Urothelium cell line (cell line): ENCODE measurements around the gene MPV17L2.
A peak's percentile ranks its signal among the peaks of the same experiment; 100 is the strongest.
"Not testable (repeated sequence)": the region's sequence is repeated elsewhere in the genome, so short reads cannot be mapped to it uniquely, and the experiment has no call there.

Experiments used
- DNase-seq: peaks from one replicate; pipeline ENCODE4 v3.0.0; 2011; ENCODE audit warnings: low spot score, mixed read lengths
- FAIRE-seq: peaks from 2 replicates; lab custom pipeline; 2011; peaks lifted over from hg19 to GRCh38; lab: Jason Lieb, UNC

The MPV17L2 gene

DNA sequence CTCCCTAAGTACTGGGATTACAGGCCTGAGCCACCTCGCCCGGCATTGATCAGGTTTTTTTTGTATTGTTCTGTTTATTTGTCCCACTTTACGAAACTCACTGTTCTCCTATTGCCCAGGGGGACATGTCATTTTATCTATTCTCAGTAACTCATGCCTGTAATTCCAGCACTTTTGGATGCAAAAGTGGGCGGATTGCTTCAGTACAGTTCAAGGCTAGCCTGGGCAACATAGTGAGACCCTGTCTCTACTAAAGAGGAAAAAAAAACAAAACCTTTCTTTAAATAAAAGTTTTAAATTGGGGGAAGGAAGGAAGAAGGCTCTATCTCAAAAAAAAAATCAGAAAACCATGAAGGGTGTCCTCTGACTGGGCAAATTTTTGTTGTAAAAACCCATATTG lies 2.7 kb upstream of the MPV17L2 start:
- no peak for FAIRE-seq
- DNase-seq: no peak

DNA sequence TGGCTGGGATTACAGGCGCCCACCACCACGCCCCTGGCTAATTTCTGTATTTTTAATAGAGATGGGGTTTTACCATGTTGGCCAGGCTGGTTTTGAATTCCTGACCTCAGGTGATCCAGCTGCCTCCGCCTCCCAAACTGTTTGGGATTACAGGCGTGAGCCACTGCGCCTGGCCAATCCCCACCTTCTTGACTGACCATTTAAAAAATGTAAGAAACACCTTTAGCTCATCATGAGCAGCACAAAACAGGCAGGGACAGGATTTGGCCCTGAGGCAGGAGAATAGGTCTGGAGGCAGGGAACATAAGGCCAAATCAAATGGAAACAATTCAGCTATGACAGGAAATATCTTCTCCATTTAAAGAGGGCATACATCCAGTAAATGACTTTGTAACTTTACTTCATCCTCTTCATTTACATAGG lies 1.4 kb upstream of the MPV17L2 start:
- FAIRE-seq (no peak), DNase-seq (no peak)

DNA sequence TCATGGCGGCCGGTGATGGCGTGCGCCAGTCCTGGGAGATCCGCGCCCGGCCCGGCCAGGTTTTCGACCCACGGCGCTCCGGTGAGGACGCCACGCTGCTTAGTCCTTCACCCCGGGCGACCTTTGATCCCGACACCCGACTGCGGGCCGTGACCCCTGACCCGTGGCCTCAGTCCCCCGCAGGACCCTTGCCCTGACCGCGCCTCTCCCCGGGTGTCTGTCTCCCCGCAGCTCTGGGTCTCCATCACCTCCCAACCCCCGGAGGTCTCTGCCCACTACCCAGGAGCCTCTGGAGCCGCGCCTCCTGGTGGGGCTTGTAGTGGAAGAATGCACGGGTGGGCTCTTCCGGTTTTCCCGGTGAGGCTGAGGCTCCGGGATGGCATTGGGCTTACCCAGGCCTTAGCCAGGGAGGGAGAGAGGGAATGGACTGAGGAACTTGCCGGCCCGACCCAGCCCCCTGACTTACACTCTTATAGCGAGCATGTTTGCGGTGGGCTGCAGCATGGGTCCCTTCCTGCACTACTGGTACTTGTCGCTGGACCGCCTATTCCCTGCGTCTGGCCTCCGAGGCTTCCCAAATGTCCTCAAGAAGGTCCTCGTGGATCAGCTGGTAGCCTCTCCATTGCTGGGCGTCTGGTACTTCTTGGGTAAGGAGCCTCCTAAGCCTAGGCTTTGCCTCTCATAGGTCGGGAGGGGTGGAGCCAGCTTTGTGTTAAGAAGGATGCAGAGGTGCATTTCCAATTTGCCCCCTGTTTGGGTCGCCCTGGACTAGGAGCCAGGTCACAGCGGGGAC lies 566 bp downstream of the MPV17L2 start:
- FAIRE-seq (no peak), DNase-seq (no peak)

DNA sequence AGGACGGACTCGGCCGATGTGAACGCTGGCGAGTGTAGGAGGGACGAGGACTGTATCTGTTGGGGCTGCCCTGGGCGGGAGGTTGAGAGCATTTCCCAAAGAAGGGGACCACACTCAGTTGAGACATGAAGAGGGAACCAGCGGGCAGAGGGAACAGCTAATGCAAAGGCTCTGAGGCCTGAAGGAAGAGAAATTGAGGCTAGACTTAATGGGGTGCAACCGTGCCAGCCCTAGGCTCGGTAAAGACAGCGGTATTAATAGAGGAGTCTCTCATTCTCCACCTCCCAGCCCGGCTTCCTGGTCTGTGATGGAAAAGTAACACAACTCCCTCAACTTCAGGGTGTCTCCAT lies 1.1 kb downstream of the MPV17L2 start:
- FAIRE-seq: no peak
- no peak for DNase-seq

DNA sequence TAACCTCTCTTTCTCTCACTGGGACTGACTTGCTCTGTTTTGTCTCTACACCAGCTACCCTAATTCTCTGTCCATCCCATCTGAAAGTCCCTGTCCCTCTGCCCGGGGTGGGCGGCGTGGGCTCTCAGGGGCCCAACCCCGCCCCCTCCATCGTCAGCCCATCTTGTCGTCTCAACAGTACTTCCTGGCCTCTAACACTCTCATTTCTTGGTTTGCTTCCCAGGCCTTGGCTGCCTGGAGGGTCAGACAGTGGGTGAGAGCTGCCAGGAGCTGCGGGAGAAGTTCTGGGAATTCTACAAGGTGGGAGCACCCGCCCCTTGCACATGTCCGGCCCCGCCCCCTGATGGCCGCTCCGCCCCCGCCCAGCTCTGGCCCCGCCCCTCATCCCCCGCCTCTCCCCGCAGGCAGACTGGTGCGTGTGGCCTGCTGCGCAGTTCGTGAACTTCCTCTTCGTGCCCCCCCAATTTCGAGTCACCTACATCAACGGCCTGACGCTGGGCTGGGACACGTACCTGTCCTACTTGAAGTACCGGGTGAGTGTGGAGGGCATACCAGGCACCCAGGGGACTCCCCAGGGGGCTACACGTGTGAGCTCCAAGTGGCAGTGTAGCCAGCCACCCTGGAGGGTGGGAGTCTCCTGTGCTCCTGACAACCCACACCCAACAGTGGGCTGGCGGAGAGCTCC lies 1.7 kb downstream of the MPV17L2 start:
- DNase-seq: peak; percentile 45

DNA sequence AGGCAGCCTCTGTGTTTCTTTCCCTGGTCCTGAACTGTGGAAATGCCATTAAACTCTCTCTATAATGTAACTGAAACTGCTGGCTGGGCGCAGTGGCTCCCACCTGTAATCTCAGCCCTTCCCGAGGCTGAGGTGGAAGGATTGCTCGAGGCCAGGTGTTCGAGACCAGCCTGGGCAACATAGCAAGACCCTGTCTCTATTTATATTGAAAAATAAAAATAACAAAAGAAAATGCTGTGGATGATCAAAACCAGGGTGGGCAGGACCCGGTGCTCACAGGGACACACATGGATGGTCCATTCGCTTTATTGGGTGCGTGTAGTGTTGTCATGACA lies 3.5 kb downstream of the MPV17L2 start:
- DNase-seq (no peak), FAIRE-seq (no peak)

More for the DNA sequence above, 1.7 kb downstream of the MPV17L2 start:
- no peak for FAIRE-seq

DNA sequence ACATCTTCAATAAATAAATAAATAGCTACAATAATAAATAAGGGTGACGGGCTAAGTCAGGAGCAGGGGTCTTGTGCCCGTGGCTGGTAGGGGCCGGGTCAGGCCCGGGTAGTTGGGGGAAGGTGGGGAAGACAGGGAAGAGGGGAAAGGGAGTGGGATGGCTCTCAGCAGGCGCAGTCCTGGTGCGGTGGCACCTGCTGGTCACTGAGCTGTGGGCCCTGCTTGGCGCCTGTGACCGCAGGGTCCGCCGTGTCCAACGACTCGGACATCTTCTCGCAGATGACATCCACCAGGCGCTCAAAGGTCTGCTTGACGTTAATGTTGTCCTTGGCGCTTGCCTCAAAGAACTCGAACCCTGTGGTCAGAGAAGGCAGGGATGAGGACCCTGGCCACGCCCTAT lies 4.3 kb downstream of the MPV17L2 start:
- FAIRE-seq (no peak), DNase-seq (no peak)

DNA sequence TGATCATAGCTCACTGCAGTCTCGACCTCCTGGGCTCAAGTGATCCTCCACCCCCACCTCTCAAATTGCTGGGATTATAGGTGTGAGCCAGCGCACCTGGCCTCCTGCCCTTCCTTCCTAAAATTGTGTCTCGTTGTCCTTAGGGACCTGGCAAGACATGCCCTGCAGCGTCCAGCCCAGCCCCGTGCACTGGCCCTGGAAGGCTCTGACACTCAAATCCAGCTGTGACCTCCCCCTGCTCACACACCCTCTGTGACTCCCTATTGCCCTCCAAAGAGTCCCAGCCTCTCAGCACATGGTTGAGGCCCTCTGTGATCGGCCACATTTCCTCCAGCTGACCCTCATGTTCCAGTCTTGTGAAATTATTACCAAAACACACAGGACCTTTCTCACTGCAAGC lies 4.9 kb downstream of the MPV17L2 start:
- FAIRE-seq (no peak), DNase-seq (no peak)

DNA sequence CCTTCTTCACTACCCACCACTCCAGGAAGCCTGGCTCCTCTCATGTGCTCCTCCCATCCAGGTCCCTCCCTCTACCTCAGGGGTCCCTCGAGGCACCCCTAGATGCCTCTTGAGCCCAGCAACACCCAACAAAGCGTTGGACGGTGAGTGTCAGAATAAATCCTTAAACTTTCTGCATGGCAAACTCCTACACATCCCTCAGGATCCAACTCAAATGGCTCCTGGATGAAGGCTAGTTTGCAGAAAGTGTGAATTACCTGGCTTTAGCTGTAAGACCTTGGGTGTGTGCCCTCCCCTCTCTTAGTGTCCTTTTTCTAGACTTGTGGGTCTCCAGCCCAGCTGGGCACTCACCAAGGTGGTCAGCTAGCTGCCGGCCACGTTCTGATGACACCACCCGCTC lies 5.4 kb downstream of the MPV17L2 start:
- no peak for FAIRE-seq

DNA sequence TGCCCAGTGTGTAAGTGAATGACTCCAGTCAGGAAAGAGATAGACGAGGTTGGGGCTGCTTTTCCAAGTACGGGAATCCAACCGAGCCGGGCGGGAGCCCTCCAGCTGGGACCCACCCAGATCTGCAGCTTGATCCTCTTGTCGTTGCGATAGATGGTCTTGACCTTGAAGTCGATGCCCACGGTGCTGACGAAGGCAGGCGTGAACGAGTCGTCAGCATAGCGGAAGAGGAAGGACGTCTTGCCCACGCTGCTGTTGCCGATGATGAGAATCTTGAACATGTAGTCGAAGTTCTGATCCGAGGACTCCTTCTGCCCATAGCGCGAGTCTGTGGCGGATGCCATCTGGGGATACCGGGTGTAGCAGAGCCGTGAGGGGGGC lies 9.4 kb downstream of the MPV17L2 start:
- FAIRE-seq: no peak

More for the DNA sequence above, 5.4 kb downstream of the MPV17L2 start:
- DNase-seq: no peak

DNA sequence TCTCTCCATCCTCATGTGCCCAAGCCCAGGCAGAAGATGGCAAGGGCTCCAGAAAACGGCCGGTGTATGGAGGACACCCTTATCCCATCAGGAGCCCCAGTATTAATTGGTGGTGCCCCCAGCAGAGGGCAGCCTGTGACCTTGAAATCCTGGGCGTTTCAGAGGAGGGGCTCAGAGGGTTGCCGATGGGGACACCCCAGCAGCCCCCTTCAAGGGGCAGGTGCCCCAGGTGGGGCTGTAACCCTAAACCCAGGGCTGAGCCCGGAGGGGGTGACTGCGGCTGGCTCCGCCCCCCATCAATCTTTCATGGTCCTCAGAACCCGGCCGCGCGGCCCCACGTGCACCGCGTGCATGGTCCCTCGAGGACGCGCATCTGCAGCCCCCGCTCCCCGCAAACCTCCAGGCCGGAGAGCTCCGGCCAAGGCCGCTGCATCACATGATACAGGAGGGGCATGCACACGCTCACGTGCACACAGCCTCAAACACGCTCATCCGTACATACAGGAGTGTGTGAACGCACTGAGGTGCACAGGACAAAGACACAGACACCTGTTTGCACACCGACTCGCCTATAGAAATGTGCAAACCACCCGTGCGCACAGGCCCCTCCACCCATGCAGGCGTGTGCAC lies 9.9 kb downstream of the MPV17L2 start:
- FAIRE-seq (no peak), DNase-seq (no peak)

More for the DNA sequence above, 9.4 kb downstream of the MPV17L2 start:
- no peak for DNase-seq

DNA sequence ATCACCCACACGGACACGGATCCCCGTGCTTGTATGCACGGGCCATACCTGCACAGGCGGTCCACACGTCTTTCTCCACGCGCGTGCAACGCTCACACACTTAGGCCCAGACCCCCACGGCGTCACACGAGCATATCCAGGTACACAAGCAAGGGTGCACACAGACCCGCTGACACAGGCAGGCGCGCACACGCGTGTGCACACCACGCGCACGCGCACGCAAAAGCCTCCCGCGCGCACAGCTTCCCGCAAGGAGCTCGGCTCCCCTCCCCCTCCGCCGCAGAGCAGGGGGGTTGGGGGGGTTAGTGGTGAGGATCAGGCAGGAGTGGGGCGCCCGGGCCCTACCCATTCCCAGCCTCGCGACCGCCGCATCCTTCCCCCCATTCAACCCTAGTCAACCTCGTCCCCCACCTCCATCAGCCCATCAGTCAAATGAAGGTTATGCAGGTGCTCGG lies 10.4 kb downstream of the MPV17L2 start:
- FAIRE-seq (no peak), DNase-seq (no peak)

DNA sequence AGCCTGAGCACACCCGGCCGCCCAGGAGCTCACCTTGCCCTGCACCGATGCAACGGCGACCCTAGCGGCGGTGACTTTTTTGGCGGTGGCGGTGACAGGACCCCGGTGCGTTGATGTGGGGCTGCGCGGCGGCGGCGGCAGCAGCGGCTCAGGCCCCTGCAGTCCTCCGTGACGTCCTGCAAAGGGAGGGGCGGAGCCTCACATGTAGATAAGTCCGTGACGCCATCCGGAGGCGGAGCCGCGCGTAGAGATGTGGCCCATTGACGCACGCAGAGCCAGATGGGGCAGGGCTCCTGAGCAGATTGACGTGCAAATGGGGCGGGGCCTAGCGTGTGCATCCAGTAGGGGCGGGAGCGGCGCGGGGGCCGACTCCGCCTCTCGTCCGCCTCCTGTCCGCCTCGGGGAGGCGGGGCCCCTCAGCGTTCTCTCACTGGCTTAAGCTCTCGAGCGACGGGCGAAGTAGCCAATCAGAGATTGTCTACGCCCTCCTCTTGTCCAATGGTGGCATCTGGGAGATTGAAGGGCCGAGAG lies 10.9 kb downstream of the MPV17L2 start, which contains the start of gene RAB3A:
Gene RAB3A (minus strand): TSS at position 180 of the 531 bp plus-strand sequence. CDS start 1,302 bp downstream, outside the sequence.
- FAIRE-seq (peak; percentile 70), DNase-seq (peak; percentile 95)

DNA sequence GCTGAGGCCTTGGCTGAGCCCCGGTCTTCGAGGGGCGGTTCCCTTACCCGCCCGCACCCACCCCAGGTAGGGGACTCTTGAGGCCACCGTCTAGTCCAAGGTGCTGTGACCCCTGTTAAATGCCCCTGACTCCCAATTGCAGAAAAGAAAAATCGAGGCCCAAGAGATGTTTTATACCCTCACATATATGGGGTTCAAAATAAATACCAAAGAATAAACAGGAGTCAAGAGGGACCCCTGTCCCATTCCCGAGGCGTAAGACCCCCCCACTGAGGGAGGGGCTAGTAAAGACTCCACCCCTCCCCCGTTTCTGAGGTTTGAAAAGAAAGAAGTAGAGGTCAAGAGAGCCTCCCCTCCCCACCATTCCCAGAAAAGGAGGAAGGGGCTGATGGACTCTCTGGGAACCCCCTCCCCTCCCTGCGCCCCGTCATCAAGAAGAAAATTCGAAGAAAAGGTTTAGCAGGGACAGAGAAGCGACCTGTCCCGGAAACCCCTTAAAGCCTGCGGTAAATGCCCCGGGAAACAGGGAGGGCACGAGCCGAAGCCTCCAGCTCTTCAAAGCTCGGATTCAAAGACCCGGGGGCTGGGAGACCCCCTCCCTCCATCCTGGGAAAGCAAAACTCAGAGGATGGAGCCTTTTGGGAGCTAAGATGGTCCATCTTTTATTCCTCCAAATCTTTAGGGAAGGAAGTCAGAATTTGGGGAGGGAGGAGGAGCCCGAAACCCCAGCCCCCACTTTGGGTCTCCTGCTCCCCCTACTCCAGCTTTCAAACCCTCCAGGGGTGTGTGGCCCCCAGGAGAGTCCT lies 11.6 kb downstream of the MPV17L2 start:
- FAIRE-seq (no peak), DNase-seq (no peak)

DNA sequence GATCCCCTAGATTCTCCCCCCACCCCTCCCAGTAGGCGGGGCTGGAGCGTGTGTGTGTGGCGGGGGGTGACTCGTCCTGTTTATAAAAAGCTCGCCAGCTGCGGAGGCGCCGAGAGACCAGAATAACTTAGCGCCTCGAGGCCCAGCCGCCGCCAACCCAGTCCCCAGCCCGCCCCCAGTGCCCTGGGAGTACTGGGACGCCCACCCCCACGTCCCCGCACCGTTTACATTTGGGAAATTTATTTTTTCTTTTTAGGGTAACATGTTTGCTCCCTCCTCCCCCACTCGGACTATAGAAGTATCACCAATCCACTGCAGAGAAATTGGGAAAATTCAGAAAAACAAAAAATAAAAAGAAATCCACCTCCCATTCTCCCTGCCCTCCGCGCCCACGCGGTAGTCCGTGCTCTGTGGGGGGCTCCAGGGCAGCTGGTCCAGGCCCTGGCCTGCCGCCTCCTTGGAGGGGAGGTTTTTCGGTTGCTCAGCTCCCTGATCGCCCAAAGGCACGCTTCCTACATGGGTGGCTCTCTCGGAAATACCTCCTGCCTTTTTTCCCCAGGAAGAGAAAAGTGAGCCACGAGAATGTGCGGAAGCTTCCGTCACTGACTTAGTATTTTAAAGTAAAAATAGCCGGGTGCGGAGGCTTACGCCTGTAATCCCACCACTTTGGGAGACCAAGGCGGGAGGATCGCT lies 12.3 kb downstream of the MPV17L2 start:
- DNase-seq: peak; percentile 53
- FAIRE-seq: no peak

DNA sequence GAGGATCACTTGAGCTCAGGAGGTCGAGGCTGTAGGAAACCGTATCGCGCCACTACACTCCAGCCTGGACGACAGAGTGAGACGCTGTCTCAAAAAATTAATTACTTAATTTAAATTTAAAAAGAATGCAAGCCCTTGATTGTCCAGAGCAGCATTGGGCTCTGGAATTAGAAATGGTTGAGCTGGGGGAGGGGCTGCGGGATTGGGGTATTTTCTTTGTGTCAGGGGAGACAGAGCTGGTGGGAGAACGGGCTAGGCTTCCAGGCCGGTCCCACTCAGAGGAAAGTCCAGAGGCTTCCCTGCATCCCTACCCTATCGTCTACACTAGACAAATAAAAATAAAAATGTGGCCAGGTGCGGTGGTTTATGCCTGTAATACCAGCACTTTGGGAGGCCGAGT lies 13.0 kb downstream of the MPV17L2 start:
- DNase-seq (no peak), FAIRE-seq (no peak)

DNA sequence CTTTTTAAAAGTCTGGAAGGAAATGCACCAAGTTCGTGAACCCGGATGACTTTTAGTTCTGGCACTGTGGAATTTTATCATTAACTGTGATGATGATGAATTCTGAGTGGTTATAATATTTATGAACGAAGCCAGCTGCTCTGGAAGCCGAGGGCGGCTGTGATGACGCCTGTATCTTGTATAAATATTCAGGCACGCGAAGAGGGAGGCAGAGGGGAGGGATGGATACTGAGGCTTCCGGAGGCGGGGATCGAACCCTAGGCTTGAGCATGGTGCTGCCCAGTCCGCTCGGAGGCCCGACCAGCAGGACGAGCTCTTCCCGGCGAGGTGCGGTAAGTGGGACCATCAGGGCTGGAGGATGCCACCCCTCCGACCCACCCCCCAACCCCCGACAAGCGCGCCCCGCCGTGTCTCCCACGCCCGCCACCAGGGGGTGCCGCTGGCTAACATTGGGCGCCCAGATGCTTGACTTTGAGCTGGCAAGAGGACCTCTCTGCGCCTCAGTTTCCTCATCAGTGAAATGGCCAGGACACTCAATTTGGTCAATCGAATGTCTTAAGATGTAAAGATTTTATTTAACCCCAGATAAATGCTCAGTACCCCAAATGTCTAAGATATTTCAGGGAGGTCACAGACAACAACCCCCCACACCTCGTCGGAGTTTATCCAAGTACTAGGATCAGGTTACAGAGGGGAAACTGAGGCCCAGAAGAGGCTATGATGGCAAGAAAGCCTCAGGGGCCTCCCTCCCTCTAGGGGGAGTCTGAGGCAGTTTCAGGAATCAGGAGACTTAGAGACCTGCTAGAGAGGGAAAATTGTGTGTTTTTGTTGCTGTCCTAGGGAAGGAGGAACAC lies 15.3 kb downstream of the MPV17L2 start:
- FAIRE-seq (no peak), DNase-seq (no peak)

DNA sequence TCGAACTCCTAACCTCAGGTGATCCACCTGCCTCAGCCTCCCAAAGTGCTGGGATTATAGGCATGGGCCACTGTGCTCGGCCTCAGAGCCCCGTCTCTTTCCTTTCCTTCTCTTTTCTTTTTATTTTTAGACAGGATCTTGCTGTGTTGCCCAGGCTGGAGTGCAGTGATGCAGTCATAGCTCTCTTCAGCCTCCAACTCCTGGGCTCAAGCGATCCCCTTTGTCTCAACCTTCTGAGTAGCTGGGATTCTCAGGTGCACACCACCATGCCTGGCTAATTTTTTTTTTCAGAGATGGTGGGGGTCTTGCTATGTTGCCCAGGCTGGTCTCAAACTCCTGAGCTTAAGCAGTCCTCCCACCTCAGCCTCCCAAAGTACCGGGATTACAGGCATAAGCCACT lies 16.9 kb downstream of the MPV17L2 start:
- not testable (repeated sequence) for FAIRE-seq, DNase-seq

DNA sequence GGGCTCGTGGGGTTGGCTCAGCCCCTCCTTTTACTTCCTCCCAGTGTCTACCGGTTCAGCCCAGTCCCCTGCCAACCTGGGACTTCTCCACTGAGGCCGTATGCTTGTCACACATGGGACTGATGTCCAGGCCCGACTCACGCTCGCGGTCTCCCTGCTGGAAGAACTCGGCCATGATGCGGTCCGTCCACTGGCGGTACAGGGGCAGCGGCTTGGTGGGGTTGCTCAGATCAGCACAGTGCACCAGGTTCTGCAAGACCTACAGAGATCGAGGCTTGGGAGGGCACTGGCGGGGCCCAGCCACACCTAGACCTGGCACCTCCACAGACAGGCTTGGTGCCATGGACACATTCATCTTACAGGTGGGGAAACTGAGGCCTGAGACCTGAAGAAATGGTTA lies 18.7 kb downstream of the MPV17L2 start:
- DNase-seq (no peak), FAIRE-seq (no peak)
